ENCODE measurements around the gene ADGRL1. TPM values are rescaled to one million over a fixed set of nuclear protein-coding genes. Genes with fewer than 3 reads are reported as not detected.

Gene ADGRL1
- total RNA-seq, 1 experiment from 2014 or later: 88.6 TPM

DNA sequence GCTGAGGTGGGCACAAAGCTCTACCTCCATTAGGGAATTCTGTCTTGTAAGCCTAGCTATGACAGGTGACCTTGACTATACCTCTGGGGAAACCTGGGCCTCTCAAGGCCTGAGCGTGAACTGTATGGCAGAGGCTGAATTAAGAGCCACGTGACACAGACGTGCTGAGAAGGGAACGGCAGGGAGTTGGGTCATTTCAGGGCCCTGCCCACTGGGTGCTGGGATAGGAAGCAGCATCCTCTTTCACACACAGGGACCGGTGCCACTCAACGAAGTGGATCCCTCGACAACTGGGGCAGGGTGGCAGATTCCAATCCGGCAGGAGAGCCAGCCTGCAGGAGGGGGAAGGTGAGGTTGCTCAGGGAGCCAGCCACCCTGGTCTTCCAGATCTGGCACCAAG is 78.8 kb downstream of the ADGRL1 start:
- BruUV-seq (replicated peaks): no TSS peak
- CTCF ChIA-PET: no interaction called here

More for the DNA sequence above, 78.8 kb downstream of the ADGRL1 start:
- Histone ChIP-seq H3K4me1 (ENCODE audit: control insufficient read depth in 1 of 2, insufficient read depth in 2 of 2, low read length in 2 of 2) (no peaks in the 10 kb centered on the region), H3K27ac (ENCODE audit: low read depth, low read length) (no peak overlapping the region; the same call in 1 of the 2 replicates), H3K79me2 (ENCODE audit: insufficient read depth, low read length) (peaks cover 19% of the 10 kb centered on the region), H4K20me1 (ENCODE audit: insufficient read depth) (no peaks in the 10 kb centered on the region), H3K9me2 (ENCODE audit: insufficient read depth) (no peaks in the 10 kb centered on the region), H3K4me2 (ENCODE audit: low read length) (no peak overlapping the region), H3K4me3 (replicated peaks in 1 of 2; ENCODE audit: low read depth in 1 of 2, low read length in 2 of 2) (no peak overlapping the region), H2AFZ (ENCODE audit: low read depth, low read length, poor library complexity, severe bottlenecking) (no peak overlapping the region), H3K9me3 (ENCODE audit: control insufficient read depth in 1 of 2, insufficient read depth in 1 of 2, low read depth in 1 of 2, low read length in 2 of 2) (no peaks in the 10 kb centered on the region), H3K36me3 (ENCODE audit: control insufficient read depth in 1 of 2, insufficient read depth in 2 of 2, low read length in 2 of 2) (peaks cover 9 to 27% of the 10 kb centered on the region in 2 experiments), H3K9ac (ENCODE audit: low read length) (no peak overlapping the region), H3K27me3 (ENCODE audit: insufficient read depth, low read length) (no peaks in the 10 kb centered on the region)
- RAD21 ChIA-PET (ENCODE audit: low non-redundant PET in 1 of 2, low total read pairs in 2 of 2, uncharacterized antibody in 2 of 2, unreplicated experiment in 2 of 2): no interaction called here
- POLR2A ChIA-PET: no interaction called here
- TF ChIP-seq SP1 (IDR thresholded peaks at IDR 0.05; ENCODE audit: low read depth): no peak
- TF ChIP-seq, protein P1, sequence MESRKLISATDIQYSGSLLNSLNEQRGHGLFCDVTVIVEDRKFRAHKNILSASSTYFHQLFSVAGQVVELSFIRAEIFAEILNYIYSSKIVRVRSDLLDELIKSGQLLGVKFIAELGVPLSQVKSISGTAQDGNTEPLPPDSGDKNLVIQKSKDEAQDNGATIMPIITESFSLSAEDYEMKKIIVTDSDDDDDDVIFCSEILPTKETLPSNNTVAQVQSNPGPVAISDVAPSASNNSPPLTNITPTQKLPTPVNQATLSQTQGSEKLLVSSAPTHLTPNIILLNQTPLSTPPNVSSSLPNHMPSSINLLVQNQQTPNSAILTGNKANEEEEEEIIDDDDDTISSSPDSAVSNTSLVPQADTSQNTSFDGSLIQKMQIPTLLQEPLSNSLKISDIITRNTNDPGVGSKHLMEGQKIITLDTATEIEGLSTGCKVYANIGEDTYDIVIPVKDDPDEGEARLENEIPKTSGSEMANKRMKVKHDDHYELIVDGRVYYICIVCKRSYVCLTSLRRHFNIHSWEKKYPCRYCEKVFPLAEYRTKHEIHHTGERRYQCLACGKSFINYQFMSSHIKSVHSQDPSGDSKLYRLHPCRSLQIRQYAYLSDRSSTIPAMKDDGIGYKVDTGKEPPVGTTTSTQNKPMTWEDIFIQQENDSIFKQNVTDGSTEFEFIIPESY (IDR thresholded peaks at IDR 0.05; ENCODE audit: extremely low read depth, insufficient replicate concordance, low read length): no peak
- no peak for TF ChIP-seq SRF (IDR thresholded peaks at IDR 0.05; ENCODE audit: low read depth)
- TF ChIP-seq JUND (IDR thresholded peaks at IDR 0.05): no peak
- no peak for TF ChIP-seq EGR1 (IDR thresholded peaks at IDR 0.05; ENCODE audit: low read depth)
- TF ChIP-seq ZFX (IDR thresholded peaks at IDR 0.05): no peak
- no peak for TF ChIP-seq CBX3 (IDR thresholded peaks at IDR 0.05; ENCODE audit: low read depth)
- TF ChIP-seq, protein P2, sequence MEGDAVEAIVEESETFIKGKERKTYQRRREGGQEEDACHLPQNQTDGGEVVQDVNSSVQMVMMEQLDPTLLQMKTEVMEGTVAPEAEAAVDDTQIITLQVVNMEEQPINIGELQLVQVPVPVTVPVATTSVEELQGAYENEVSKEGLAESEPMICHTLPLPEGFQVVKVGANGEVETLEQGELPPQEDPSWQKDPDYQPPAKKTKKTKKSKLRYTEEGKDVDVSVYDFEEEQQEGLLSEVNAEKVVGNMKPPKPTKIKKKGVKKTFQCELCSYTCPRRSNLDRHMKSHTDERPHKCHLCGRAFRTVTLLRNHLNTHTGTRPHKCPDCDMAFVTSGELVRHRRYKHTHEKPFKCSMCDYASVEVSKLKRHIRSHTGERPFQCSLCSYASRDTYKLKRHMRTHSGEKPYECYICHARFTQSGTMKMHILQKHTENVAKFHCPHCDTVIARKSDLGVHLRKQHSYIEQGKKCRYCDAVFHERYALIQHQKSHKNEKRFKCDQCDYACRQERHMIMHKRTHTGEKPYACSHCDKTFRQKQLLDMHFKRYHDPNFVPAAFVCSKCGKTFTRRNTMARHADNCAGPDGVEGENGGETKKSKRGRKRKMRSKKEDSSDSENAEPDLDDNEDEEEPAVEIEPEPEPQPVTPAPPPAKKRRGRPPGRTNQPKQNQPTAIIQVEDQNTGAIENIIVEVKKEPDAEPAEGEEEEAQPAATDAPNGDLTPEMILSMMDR (IDR thresholded peaks at IDR 0.05 in 2 of 3, conservative IDR thresholded peaks at IDR 0.05 in 1 of 3; ENCODE audit: borderline replicate concordance in 1 of 3, insufficient read depth in 1 of 3, low read depth in 2 of 3, low read length in 2 of 3): no peak
- ATAC-seq (no peak), DNase-seq (ENCODE audit: low read depth, low spot score) (no peak)
- intact Hi-C loops (cut with micrococcal nuclease): no loop called here
